ENCODE results near the gene PCYT2.
A peak's percentile ranks its signal among the peaks of the same experiment; 100 is the strongest.

Gene PCYT2

DNA sequence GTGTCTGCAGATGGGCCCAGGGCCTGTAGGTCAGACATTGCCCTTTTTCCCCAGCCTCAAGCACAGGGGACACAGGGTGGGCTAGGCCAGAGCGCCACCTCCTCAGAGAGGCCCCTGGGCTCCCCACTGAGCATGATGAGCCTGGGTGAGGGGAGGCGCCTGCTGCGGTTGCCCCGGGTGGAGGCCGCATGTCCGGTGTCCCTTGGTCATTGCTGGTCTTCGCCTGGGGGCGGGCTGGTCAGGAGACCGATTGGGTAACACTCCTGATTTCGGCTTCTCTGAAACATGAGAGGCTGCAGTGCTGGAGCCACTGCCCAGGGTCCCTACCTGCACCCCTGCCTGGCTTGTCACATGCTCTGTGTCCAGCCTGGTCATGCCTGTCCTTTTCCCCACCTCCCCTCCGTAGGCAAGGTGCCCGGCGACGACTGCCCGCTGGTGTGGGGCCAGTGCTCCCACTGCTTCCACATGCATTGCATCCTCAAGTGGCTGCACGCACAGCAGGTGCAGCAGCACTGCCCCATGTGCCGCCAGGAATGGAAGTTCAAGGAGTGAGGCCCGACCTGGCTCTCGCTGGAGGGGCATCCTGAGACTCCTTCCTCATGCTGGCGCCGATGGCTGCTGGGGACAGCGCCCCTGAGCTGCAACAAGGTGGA is 11.6 kb downstream of the PCYT2 start:
- DNase-seq: no peak

GRCh38 chr17:81898885-81899284 is 12.3 kb downstream of the PCYT2 start:
- DNase-seq: no peak

GRCh38 chr17:81898029-81898866 is 13.0 kb downstream of the PCYT2 start:
- no peak for DNase-seq

GRCh38 chr17:81895400-81895799 is 15.8 kb downstream of the PCYT2 start:
- DNase-seq: no peak

DNA sequence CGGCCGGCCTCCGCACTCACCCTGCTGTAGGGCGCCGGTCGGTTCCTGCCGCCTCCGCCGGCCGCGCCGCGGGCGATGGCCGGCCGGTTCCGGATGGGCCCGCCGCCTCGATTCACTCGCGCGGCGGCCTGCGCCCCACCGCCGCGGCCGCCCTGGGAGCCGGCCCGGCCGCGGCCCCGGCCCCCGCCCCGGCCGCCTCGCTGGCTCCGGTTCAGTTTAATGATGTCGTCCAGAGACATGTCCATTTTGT is 20.0 kb downstream of the PCYT2 start:
- DNase-seq: no peak

DNA sequence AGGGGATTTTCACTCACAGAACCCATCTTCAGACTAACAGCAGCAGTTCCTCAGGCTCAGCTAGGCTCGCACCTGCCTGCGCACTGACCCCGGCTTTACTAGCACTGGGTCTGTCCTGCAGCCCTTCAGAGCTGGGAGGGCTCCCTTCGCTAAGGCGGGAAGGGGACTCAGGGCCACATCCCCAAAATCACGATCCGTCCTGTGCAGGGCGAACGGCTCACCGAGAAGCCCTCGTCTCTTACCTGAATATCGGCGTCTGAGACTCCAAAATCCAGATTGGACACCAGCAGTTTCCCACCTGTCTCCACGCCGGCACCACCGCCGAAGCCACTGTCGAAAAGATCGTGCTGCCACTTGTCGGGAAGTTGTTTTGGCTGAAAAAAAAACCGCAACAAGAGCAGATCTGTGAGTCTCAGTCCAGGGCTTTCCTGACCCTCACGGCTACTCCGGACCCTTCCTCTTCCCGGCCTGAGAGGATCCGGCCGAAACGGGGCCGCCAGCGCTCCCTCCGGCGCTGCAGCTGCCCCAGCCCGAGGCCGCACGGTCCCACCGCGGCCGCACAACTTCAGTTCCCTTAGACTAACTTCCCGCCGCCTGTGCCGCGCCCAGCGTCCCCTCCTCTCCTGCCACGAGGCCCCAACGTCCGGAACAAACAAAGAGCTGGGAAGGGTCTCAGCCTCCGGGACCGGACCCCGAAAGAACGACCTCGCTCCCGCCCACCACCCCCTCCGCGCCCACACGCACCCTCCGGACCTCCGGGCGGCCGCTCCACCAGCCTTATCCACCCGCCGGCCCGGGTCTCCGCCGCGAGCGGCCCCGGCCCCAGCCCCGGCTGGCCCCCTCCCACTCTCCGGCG is 20.5 kb downstream of the PCYT2 start:
- DNase-seq: peak; percentile 54

DNA sequence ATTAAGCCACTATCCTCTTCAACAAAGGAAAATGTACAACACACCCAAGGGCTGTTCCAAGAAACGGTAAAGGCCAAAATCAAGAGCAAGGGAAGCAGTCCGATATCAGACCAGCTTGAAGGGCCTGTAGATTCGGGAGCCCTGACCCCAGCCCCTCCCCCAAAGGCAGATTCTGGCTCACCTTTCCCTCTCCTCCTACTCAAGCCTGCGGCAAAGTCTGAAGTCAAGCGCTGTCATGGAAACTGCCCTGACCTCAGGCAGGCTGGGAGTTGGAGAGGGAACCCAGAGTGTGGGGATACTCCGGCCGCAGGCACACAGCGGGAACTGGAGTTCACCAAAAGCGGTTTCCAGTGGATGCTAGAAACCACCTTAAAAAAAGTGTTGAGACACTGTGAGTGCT is 21.6 kb downstream of the PCYT2 start:
- DNase-seq: no peak

GRCh38 chr17:81888988-81889595 is 22.1 kb downstream of the PCYT2 start:
- no peak for DNase-seq

GRCh38 chr17:81888105-81888987 is 22.9 kb downstream of the PCYT2 start:
- no peak for DNase-seq

DNA sequence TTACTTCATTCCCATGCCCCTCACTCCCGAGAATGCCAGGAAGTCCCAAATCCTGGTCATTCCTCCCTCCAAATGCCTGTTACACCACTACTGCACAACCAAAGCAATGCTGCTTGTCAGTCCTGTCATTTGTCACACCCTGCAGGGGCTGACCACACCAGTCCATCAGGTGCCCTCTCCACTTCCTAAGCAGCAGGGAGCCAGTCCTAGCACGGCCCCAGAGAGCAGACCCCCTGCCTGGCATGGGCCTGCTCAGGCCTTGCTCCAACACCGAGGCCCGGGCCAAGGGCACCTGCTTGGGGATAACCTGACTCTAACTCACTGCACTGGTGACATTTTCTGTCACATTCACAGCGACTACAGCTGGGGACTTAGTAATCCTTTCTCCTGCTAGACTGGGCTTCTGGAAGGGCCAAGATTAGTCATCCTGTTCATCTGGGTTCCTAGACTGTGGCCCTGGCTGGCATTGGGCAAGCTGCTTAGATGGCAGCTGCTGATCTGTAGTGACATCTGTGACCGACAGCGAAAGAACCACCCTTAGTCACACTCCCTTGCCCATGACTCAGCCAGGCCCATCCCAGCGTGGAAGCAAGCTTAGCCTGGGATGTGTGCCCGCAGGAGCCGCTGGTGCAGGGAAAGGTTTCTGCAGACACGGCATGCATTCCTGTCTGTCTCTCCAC is 25.2 kb downstream of the PCYT2 start:
- peak; percentile 72 for DNase-seq

GRCh38 chr17:81885454-81885853 is 25.7 kb downstream of the PCYT2 start:
- no peak for DNase-seq

DNA sequence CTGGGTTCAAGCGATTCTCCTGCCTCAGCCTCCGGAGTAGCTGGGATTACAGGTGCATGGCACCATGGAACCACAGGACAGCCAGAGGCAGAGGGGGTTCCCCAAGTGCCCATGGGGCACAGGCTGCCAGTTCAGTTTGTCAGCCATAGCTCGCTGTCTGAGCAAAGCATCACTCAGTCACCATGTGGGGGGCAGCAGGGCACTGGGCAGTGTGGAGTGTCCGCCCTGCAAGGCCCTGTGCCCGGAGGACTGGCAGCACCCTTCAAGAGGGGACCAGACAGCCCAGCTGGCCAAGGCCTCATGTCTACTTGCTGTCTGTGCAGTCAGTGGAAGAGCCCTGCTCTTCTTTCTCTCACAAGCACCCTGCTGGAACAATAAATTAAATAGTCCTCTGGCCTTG is 26.2 kb downstream of the PCYT2 start:
- no peak for DNase-seq

DNA sequence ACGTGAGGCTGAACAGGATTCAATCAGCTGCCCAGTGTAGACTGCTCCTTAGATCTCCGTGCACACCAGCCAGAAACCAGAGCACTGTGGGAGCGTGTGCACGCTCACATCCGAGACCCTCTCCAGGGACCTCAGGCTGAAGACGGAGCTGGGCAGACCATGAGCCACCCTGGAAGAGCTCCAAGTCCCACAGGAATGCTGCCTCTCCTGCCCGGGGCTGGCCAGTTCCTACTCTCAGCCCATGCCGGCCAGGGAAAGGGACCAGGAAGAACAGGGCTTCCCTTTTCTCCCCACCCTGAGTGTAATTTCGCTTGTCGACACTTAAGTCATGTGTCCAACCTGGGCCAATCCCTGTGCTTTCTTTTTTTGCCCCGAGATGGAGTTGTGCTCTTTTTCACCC is 26.7 kb downstream of the PCYT2 start:
- DNase-seq: no peak

GRCh38 chr17:81879121-81879520 is 32.1 kb downstream of the PCYT2 start:
- no peak for DNase-seq

GRCh38 chr17:81878294-81878693 is 32.9 kb downstream of the PCYT2 start:
- DNase-seq: no peak

DNA sequence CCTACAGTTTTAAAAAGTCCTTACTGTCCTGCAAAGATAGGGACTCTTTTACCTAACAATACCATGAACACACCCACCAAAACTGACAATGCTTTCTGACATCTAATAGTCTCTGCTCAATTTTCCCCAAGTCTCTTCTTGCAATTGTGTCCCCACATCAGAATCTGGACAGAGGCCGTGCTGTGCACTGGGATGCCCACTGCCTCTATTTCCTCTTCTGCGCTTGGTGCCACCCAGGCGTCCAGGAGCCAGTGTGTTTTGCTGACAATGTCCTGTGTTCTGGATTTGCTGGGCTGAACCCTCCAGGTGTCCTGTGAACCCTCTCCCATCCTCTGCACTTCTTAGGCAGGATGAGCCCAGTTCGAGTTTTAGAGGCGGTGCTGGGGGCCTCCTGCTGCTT is 33.6 kb downstream of the PCYT2 start:
- no peak for DNase-seq

DNA sequence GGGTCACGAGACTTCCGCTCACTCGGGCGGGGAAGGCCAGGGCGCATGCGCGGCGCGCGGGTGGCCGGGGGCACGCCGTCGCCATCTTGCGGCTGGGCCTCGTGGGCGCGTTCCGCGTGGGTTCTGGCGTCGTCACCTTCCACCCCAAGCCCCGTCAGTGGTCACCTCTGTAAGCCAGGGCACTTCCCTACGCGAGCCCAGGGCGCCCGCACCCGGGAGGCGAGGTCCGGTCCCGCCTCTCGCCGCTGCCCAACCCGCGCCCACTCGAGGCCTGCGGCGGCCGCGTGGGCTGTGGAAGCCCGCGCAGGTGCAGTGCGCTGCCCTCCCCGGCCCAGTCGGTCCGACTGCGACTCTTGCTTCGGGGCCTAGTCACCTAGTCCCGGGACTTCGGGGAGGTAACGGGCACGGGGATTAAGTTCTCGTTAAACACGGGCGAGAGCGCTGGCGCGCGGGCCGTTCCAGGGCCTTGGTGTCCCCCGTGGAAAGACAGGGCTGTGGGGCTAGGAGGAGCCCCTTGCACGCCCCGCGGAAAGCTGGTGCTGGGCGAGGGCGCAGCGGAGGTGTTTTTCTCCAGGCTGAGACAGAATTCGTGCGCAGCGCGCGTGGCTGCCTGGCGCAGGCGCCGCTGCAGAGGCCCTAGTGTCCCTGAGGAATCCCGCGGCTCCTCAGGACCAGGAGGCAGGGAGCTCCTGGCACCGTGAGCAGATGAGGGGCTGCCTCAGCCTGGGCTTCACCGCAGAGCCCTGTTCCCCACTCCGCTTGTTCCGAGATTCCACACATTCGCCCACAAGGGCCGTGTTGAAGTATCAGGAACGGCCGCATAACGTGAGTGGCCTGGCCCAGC is 39.6 kb downstream of the PCYT2 start:
- peak; percentile 98 for DNase-seq

DNA sequence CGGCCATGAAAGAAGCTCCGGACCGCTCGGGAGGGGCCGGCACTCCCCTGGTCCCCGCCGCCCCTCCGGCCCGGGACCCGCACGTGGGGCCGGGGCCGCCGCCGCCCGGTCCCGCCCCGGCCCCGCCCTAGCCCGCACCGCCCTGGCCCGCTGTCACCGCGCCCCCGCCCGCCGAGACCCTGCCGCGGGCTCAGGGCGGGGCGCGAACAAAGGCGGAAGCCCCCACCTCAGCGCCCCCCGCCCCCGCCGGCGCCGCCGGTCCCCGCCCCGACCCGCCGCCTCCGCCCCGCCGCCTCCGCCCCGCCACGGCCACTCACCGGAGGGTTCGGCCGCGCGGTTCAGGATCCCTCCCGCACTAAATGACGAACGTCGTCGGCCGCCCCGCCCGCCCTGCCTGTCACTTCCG is 40.2 kb downstream of the PCYT2 start, which contains the start of gene ARHGDIA:
Gene ARHGDIA (minus strand): TSS at position 357 of the 406 bp plus-strand sequence. CDS start 1,407 bp downstream, outside the sequence.
- DNase-seq: no peak

DNA sequence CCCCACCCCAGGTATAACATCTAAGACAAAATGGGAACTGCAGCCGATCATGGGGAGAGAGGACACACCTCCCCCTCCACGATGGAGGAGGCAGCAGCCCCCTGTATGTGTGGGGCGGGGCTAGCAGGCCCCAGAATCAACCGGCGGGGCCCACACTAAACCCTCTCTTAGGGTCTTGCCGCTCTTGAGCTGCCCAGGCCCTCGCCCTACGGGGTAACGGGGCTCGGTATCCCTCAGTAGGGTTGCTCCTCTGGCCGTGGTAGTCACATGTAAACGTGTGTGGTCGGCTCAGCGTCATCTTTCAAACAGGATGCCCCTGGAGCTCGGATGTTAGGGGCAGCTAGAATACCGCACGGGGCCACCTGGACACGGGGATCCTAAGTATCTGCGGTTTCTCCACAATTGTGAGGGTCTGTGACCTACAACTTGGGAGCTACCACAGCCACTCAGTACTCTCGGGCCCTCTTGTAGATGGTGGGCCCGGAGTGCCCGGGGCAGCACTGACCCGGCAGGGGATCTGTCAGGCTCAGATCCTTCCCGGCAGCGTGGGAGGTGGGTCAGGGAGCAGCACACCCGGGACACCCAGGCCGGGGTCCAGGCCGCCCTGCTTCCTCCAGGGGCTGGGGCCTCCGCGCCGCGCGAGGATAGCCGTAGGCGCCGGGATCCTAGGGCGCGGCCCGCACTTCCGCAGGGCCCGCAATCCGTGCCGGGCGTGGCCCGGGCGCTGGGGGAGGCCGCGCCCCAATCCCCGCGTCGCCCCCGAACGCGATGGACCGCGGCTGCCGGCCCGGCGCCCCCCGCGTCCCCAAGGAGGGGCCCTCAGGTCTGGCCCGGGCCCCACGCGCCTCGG is 40.8 kb downstream of the PCYT2 start:
- peak; percentile 66 for DNase-seq

Data from suppressor macrophage treated with lipopolysaccharide for 4 hours (primary cell).